Metanephros (tissue), 1 donor: ENCODE data around the gene OR10W1. TPM values are rescaled to one million over a fixed set of nuclear protein-coding genes. Genes with fewer than 3 reads are reported as not detected.

Source experiments
- total RNA-seq: library from RNA; depleted of rRNA; stranded (reverse); fragments of >200 nt; gene quantifications from one replicate; pipeline ENCODE4 v1.2.3, GENCODE V29; 2014

The OR10W1 gene, protein sequence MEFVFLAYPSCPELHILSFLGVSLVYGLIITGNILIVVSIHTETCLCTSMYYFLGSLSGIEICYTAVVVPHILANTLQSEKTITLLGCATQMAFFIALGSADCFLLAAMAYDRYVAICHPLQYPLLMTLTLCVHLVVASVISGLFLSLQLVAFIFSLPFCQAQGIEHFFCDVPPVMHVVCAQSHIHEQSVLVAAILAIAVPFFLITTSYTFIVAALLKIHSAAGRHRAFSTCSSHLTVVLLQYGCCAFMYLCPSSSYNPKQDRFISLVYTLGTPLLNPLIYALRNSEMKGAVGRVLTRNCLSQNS
- not detected for total RNA-seq

DNA sequence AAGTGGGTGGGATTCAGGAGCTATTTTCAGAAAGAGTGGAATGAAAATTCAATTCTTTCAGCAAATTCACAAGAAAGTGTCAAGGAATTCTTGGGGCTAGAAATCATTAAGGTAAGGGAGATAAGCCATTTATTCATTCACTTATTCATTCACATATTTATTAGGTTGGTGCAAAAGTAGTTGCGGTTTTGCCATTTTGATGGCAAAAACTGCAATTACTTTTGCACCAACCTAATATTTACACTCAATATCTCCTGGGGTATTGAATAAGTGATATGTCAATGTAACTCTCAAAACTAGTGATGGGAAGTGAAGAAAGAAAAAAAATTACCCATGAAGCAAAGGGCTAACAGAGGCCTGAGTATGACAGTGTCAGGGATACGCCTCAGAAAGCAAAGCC is at the start of gene OR10W1:
OR10W1 (minus strand) TSS at position 119 of the 400 bp plus-strand sequence. CDS start 402 bp downstream, outside the sequence.

Other genes with a start within 250 kb of the OR10W1 start
- not detected for gene OR9Q1, start 244.4 kb downstream of the OR10W1 start, total RNA-seq
- not detected for gene OR6Q1, start 237.3 kb downstream of the OR10W1 start, total RNA-seq
- gene OR9I1, start 142.7 kb downstream of the OR10W1 start, total RNA-seq: not detected
- gene OR9Q2, start 79.2 kb downstream of the OR10W1 start, total RNA-seq: not detected
- not detected for gene OR1S2, start 64.1 kb downstream of the OR10W1 start, total RNA-seq
- not detected for gene OR1S1, start 55.5 kb downstream of the OR10W1 start, total RNA-seq
- not detected for gene OR10Q1, start 39.3 kb downstream of the OR10W1 start, total RNA-seq
- gene OR5B17, start 90.8 kb upstream of the OR10W1 start, total RNA-seq: not detected
- gene OR5B3, start 138.6 kb upstream of the OR10W1 start, total RNA-seq: not detected
- gene OR5B2, start 159.9 kb upstream of the OR10W1 start, total RNA-seq: not detected
- not detected for gene OR5B12, start 174.0 kb upstream of the OR10W1 start, total RNA-seq
- gene OR5B21, start 239.8 kb upstream of the OR10W1 start, total RNA-seq: 0.23 TPM